WI38 (cell line): ENCODE results near the gene FCHO2.

Source experiments
- H3K4me3 ChIP-seq: 2 replicates; pipeline ENCODE4 v1.5.1; 2011; ENCODE audit warnings: low read depth, mild to moderate bottlenecking, control low read depth, low read length
- TF ChIP-seq, protein P1 (sequence below): IDR thresholded peaks from 2 replicates; pipeline ENCODE4 v1.5.1; 2012; ENCODE audit warnings: low read depth, mild to moderate bottlenecking, control low read depth, low read length

The FCHO2 gene

DNA sequence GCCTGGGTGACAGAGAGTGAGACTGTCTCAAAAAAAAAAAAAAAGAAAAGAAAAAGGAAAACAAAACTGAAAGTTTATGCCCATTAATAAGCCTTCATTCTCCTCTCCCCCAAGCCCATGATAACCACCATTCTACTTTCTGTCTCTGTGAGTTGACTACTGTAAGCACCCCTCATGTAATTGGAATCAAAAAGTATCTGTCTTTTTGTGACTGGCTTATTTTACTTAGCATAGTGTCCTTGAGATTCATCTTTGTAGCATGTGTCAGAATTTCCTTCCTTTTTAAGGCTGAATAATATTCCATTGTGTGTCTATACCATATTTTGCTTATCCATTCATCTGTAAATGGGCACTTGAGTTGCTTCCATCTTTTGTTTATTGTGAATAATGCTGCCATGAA, 150.5 kb downstream of the FCHO2 start:
- no peak overlapping the region for H3K4me3 ChIP-seq
- TF ChIP-seq, protein P1, sequence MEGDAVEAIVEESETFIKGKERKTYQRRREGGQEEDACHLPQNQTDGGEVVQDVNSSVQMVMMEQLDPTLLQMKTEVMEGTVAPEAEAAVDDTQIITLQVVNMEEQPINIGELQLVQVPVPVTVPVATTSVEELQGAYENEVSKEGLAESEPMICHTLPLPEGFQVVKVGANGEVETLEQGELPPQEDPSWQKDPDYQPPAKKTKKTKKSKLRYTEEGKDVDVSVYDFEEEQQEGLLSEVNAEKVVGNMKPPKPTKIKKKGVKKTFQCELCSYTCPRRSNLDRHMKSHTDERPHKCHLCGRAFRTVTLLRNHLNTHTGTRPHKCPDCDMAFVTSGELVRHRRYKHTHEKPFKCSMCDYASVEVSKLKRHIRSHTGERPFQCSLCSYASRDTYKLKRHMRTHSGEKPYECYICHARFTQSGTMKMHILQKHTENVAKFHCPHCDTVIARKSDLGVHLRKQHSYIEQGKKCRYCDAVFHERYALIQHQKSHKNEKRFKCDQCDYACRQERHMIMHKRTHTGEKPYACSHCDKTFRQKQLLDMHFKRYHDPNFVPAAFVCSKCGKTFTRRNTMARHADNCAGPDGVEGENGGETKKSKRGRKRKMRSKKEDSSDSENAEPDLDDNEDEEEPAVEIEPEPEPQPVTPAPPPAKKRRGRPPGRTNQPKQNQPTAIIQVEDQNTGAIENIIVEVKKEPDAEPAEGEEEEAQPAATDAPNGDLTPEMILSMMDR: no peak

DNA sequence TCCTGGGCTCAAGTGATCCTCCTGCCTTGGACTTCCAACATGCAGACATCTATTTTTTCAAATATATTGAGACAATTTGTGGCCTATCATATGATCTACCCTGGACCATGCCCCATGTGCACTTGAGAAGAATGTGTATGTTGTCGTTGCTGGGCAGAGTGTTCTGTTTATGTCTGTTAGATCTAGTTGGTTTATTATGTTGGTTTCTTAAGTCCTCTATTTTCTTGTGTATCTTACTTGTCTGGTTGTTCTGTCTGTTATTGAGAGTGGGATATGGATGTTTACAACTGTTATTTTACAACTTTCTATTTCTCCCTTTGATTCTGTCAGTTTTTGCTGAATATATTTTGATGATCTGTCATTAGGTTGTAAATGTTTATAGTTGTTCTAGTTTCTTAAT, 154.3 kb downstream of the FCHO2 start:
- H3K4me3 ChIP-seq: no peak overlapping the region
- TF ChIP-seq, protein P1: no peak

DNA sequence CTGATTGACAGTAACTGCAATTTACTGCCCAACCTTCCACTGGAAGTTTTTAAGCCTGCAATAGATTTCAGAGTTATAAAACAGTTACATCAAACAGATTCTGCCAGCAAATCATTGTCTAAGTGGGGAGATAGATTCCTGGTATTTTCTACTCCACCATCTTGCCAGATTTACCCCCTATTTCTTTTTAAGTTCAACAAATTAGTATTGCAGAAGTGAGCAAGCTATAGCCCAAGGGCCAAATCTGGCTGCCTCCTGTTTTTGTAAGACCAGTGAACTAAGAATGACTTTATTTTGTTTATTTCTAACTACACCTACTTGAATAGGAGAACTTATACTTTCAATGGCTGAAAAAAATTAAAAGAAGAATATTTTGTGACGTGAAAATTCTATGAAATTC, 155.7 kb downstream of the FCHO2 start:
- TF ChIP-seq, protein P1: no peak
- H3K4me3 ChIP-seq: no peak overlapping the region

DNA sequence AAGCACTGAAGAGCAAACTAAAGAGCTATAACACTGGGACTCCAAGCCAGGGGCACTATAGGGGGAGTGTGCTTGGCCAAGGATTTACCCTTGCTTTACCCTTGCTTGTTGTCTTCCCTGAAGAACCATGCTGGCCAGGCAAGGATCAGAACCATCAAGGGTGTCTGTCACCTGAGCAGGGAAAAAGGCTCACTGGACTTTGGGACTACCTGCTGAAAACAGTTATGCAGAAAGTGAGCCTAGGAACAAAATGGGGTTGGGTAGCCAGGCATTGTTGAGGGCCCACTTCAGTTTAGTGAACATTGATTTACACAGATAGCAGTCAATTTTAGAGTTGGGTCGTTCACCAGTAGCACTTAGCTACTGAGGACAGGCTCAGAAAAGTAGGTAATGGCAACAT, 156.5 kb downstream of the FCHO2 start:
- TF ChIP-seq, protein P1: no peak
- H3K4me3 ChIP-seq: no peak overlapping the region

DNA sequence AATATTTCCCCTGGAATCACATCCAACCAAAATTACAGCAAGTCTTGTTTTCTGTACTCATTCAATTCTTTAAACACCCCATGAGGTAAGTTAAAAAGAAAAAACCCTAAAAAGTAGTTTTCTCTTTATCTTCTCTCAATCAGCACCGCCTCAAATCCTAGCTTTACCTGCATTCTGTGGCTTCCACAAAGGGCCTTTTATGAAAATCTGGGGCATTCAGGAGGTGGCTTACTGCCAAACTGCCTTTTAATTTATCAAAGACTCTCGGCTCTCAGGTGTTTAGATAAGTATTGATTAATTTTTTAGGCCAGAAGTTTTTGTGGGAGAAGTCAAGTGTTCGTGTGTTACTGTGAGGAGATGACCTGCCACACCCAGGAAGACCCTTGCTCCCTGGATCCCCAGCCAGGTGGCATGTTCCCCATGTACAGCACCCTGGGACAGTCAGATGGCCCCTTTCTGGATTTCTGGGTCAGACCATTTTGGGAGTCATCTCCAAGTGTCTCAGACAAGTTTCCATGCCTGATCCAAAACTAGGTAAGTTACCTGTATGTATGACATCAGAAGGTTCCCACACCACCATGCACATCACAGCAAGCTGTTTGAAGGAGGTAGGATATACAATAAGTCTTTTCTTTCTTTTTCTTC, 158.3 kb downstream of the FCHO2 start:
- H3K4me3 ChIP-seq: no peak overlapping the region
- TF ChIP-seq, protein P1: no peak

DNA sequence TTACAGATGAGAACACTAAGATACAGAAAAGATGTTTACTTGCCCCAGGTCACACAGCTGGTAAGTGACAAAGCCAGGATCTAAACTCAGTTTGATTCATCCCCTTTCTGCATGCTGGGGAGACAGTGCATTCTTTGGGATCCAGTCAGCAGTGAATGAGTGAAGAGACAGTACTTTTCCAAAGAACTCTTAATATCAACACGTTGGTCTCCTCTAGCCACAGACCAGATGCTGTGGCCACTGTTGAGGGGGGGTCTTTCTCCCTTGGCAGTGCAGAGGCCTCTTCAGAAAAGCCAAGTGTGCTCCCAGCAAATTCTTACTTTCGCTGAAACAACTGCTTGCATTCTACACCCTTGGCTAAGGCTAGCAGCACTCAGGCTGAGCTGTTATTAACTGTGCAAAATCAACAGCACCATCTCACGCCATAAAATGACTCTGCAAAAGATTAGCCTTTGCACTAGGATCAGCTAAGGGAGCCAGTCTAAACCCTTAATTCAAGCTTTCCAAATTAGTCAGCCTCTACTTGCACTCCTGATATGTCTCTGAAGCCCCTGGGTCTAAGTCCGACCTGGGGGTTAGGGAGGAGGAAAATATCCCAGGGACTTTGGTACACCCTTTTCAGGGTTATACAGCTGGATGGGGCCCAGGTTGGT, 159.7 kb downstream of the FCHO2 start:
- no peak overlapping the region for H3K4me3 ChIP-seq
- TF ChIP-seq, protein P1: no peak

DNA sequence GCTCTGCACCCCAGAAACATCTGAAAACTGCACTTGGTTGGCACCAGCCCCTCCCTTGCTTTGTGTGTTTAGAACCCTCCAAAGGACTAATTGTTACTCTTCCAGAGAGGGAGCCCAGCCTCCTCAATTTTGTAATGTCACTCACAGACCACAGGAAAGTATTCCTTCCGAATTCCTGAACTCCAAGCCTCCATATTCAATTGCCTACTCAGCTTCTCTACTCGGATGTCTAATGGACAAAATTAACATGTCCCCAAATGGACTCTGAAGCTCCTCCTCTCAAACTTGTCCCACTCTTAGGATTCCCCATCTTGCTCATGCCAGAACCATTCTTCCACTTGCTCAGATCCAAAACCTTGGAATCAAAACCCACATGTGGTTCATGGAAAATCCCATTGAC, 160.7 kb downstream of the FCHO2 start:
- TF ChIP-seq, protein P1: no peak
- no peak overlapping the region for H3K4me3 ChIP-seq
